ENCODE data around the gene PTPRG.

PTPRG gene

GRCh38 chr3:61691466-61691865 lies 130.1 kb downstream of the PTPRG start:
- TF ChIP-seq EP300 (IDR thresholded peaks at IDR 0.05; ENCODE audit: borderline replicate concordance) (no peak), NFIC (IDR thresholded peaks at IDR 0.05) (no peak), RAD21 (IDR thresholded peaks at IDR 0.05; ENCODE audit: low read depth) (no peak), CEBPB (IDR thresholded peaks at IDR 0.05) (no peak), ZBTB7A (IDR thresholded peaks at IDR 0.05; ENCODE audit: low read depth) (no peak)

GRCh38 chr3:61697301-61697700 lies 135.9 kb downstream of the PTPRG start:
- no peak for TF ChIP-seq CEBPB (IDR thresholded peaks at IDR 0.05)
- no peak for TF ChIP-seq TCF12 (IDR thresholded peaks at IDR 0.05; ENCODE audit: low read depth)
- no peak for TF ChIP-seq NFIC (IDR thresholded peaks at IDR 0.05)
- TF ChIP-seq FOXM1 (IDR thresholded peaks at IDR 0.05; ENCODE audit: borderline replicate concordance, low read depth): no peak
- TF ChIP-seq ZBTB7A (IDR thresholded peaks at IDR 0.05; ENCODE audit: low read depth): no peak
- TF ChIP-seq TAF1 (IDR thresholded peaks at IDR 0.05; ENCODE audit: low read depth): no peak
- no peak for TF ChIP-seq USF1 (IDR thresholded peaks at IDR 0.05)
- no peak for TF ChIP-seq MAX (IDR thresholded peaks at IDR 0.05)
- no peak for TF ChIP-seq EP300 (IDR thresholded peaks at IDR 0.05; ENCODE audit: borderline replicate concordance)
- no peak for TF ChIP-seq EGR1 (IDR thresholded peaks at IDR 0.05)
- TF ChIP-seq RAD21 (IDR thresholded peaks at IDR 0.05; ENCODE audit: low read depth): no peak
- no peak for TF ChIP-seq CREB1 (IDR thresholded peaks at IDR 0.05; ENCODE audit: low read depth)
- TF ChIP-seq TEAD4 (IDR thresholded peaks at IDR 0.05): no peak

GRCh38 chr3:61699622-61700021 lies 138.3 kb downstream of the PTPRG start:
- TF ChIP-seq ZBTB7A (IDR thresholded peaks at IDR 0.05; ENCODE audit: low read depth) (no peak), CEBPB (IDR thresholded peaks at IDR 0.05) (no peak), MAX (IDR thresholded peaks at IDR 0.05) (no peak), TEAD4 (IDR thresholded peaks at IDR 0.05) (no peak), YY1 (IDR thresholded peaks at IDR 0.05; ENCODE audit: low read depth) (no peak), REST (IDR thresholded peaks at IDR 0.05; ENCODE audit: low read depth) (no peak), TCF12 (IDR thresholded peaks at IDR 0.05; ENCODE audit: low read depth) (no peak), NFIC (IDR thresholded peaks at IDR 0.05) (no peak), FOXM1 (IDR thresholded peaks at IDR 0.05; ENCODE audit: borderline replicate concordance, low read depth) (no peak), TAF1 (IDR thresholded peaks at IDR 0.05; ENCODE audit: low read depth) (no peak), EP300 (IDR thresholded peaks at IDR 0.05; ENCODE audit: borderline replicate concordance) (no peak), USF1 (IDR thresholded peaks at IDR 0.05) (no peak), RAD21 (IDR thresholded peaks at IDR 0.05; ENCODE audit: low read depth) (no peak), EGR1 (IDR thresholded peaks at IDR 0.05) (no peak), CREB1 (IDR thresholded peaks at IDR 0.05; ENCODE audit: low read depth) (no peak)

GRCh38 chr3:61701011-61701410 lies 139.6 kb downstream of the PTPRG start:
- no peak for TF ChIP-seq TAF1 (IDR thresholded peaks at IDR 0.05; ENCODE audit: low read depth)
- no peak for TF ChIP-seq EGR1 (IDR thresholded peaks at IDR 0.05)
- TF ChIP-seq ZBTB7A (IDR thresholded peaks at IDR 0.05; ENCODE audit: low read depth): no peak
- TF ChIP-seq CREB1 (IDR thresholded peaks at IDR 0.05; ENCODE audit: low read depth): no peak
- no peak for TF ChIP-seq FOXM1 (IDR thresholded peaks at IDR 0.05; ENCODE audit: borderline replicate concordance, low read depth)
- no peak for TF ChIP-seq NFIC (IDR thresholded peaks at IDR 0.05)
- TF ChIP-seq RAD21 (IDR thresholded peaks at IDR 0.05; ENCODE audit: low read depth): no peak
- no peak for TF ChIP-seq EP300 (IDR thresholded peaks at IDR 0.05; ENCODE audit: borderline replicate concordance)
- TF ChIP-seq MAX (IDR thresholded peaks at IDR 0.05): no peak
- no peak for TF ChIP-seq CEBPB (IDR thresholded peaks at IDR 0.05)
- TF ChIP-seq TEAD4 (IDR thresholded peaks at IDR 0.05): no peak
- no peak for TF ChIP-seq REST (IDR thresholded peaks at IDR 0.05; ENCODE audit: low read depth)
- no peak for TF ChIP-seq YY1 (IDR thresholded peaks at IDR 0.05; ENCODE audit: low read depth)
- TF ChIP-seq USF1 (IDR thresholded peaks at IDR 0.05): no peak
- TF ChIP-seq TCF12 (IDR thresholded peaks at IDR 0.05; ENCODE audit: low read depth): no peak

GRCh38 chr3:61702453-61702852 lies 141.1 kb downstream of the PTPRG start:
- TF ChIP-seq RAD21 (IDR thresholded peaks at IDR 0.05; ENCODE audit: low read depth) (no peak), TCF12 (IDR thresholded peaks at IDR 0.05; ENCODE audit: low read depth) (peak; percentile 40; the same call in 1 of the 2 replicates), TEAD4 (IDR thresholded peaks at IDR 0.05) (peak; percentile 87), EP300 (IDR thresholded peaks at IDR 0.05; ENCODE audit: borderline replicate concordance) (0 out of 2 replicates have a peak, but pooled peaks have one; percentile 11)
